WERI-Rb-1 (cell line): ENCODE measurements around the gene PRPF6.

ENCODE experiments used
- DNase-seq: peaks from one replicate; pipeline ENCODE4 v3.0.0-alpha.2; 2020
- H3K27ac ChIP-seq: fragments of 250-450 bp; sonication (Bioruptor Pico); 2 replicates; pipeline ENCODE4 v1.5.1; 2020; ENCODE audit warnings: mild to moderate bottlenecking, moderate library complexity
- H3K27me3 ChIP-seq: fragments of 250-450 bp; sonication (Bioruptor Pico); 2 replicates; pipeline ENCODE4 v1.5.1; 2021; ENCODE audit warnings: mild to moderate bottlenecking, low read depth, moderate library complexity; ENCODE audit not compliant: insufficient read depth, severe bottlenecking
- H3K36me3 ChIP-seq: fragments of 250-450 bp; sonication (Bioruptor Pico); 2 replicates; pipeline ENCODE4 v1.5.1; 2020; ENCODE audit warnings: mild to moderate bottlenecking, moderate library complexity
- H3K4me3 ChIP-seq: 2 replicates; pipeline ENCODE4 v1.5.1; 2011; ENCODE audit warnings: low read depth, mild to moderate bottlenecking, control low read depth, low read length
- H3K9me3 ChIP-seq: fragments of 250-450 bp; sonication (Bioruptor Pico); 2 replicates; pipeline ENCODE4 v1.5.1; 2021; ENCODE audit warnings: mild to moderate bottlenecking, moderate library complexity; ENCODE audit not compliant: severe bottlenecking
- TF ChIP-seq, protein P1 (sequence below): IDR thresholded peaks from 2 replicates; pipeline ENCODE4 v1.5.1; 2011; ENCODE audit warnings: low read depth, mild to moderate bottlenecking, control low read depth, inconsistent platforms, low read length

The PRPF6 gene

DNA sequence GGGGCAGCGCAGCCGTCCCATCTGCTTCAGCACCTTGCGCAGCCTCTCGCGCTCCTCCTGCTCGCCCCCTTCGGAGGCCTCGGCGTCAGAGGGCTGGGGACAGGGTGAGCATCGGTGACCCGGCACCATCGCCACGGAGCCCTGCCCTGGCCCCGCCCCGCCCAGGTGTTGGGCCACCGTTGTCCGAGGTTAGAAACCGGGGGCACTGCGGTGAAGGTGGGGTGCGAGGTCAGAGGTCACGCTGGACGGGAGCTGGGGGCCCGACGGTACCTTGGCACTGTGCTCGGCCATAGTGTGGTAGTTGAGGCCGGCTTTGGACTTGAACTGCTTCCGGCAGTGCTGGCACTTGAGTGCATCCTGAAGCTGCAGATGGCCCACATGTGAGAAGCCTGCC is 17.6 kb upstream of the PRPF6 start:
- no peaks in the 10 kb centered on the region for H3K9me3 ChIP-seq
- no peak overlapping the region for H3K4me3 ChIP-seq
- peaks cover 15% of the 10 kb centered on the region for H3K36me3 ChIP-seq
- H3K27me3 ChIP-seq = no peaks in the 10 kb centered on the region
- no peak for DNase-seq
- no peak overlapping the region for H3K27ac ChIP-seq
- TF ChIP-seq, protein P1, sequence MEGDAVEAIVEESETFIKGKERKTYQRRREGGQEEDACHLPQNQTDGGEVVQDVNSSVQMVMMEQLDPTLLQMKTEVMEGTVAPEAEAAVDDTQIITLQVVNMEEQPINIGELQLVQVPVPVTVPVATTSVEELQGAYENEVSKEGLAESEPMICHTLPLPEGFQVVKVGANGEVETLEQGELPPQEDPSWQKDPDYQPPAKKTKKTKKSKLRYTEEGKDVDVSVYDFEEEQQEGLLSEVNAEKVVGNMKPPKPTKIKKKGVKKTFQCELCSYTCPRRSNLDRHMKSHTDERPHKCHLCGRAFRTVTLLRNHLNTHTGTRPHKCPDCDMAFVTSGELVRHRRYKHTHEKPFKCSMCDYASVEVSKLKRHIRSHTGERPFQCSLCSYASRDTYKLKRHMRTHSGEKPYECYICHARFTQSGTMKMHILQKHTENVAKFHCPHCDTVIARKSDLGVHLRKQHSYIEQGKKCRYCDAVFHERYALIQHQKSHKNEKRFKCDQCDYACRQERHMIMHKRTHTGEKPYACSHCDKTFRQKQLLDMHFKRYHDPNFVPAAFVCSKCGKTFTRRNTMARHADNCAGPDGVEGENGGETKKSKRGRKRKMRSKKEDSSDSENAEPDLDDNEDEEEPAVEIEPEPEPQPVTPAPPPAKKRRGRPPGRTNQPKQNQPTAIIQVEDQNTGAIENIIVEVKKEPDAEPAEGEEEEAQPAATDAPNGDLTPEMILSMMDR = no peak

DNA sequence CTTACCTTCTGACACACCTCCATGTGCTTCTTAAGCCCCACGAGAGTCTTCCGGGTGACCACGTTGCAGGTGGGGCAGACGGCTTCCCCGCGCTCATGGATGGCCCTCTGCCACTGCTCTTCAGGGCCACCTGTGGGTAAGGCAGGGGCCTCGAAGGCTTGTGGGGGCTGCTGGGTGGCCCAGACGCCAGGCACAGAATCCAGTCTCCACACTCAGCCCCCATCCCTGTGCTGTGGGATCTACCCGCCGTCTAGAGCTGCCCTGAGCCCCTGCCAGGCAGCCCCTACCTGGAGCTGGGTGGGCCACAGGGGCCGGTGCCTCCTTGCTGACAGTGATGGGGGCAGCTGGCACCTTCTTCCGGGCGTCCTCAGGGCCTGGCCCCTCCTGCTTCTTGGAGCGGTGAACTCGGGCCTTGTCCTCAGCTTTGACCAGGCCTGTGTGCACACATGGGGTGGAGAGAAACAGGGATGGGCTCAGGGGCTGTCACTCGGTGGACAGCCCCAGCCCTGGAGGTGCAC is 17.1 kb upstream of the PRPF6 start:
- Histone ChIP-seq H3K9me3 (no peaks in the 10 kb centered on the region), H3K27me3 (no peaks in the 10 kb centered on the region), H3K4me3 (no peak overlapping the region), H3K27ac (no peak overlapping the region), H3K36me3 (peaks cover 15% of the 10 kb centered on the region)
- no peak for DNase-seq
- TF ChIP-seq, protein P1 = no peak

DNA sequence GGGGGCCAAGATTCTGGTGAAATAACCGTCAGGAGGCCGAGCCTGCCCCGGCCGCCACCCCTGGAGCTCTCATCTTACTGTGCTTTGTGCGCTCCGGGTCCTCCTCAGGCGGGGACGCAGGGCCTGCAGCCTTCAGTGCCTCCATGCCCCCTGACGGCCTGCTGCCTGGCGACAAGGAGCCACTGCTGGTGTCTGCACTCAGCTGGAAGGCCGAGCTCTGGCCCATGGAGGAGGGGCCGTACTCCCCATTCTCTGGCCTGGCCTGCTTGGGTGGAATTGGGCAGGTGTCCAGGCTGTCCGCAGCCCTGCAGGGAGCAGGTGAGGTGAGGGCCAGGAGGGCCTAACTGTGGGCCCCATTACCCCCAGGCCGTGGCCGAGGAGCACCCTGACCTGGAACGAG is 16.5 kb upstream of the PRPF6 start:
- peaks cover 14% of the 10 kb centered on the region for H3K36me3 ChIP-seq
- no peaks in the 10 kb centered on the region for H3K27me3 ChIP-seq
- TF ChIP-seq, protein P1 = no peak
- H3K27ac ChIP-seq = no peak overlapping the region
- no peaks in the 10 kb centered on the region for H3K9me3 ChIP-seq
- no peak for DNase-seq
- no peak overlapping the region for H3K4me3 ChIP-seq

DNA sequence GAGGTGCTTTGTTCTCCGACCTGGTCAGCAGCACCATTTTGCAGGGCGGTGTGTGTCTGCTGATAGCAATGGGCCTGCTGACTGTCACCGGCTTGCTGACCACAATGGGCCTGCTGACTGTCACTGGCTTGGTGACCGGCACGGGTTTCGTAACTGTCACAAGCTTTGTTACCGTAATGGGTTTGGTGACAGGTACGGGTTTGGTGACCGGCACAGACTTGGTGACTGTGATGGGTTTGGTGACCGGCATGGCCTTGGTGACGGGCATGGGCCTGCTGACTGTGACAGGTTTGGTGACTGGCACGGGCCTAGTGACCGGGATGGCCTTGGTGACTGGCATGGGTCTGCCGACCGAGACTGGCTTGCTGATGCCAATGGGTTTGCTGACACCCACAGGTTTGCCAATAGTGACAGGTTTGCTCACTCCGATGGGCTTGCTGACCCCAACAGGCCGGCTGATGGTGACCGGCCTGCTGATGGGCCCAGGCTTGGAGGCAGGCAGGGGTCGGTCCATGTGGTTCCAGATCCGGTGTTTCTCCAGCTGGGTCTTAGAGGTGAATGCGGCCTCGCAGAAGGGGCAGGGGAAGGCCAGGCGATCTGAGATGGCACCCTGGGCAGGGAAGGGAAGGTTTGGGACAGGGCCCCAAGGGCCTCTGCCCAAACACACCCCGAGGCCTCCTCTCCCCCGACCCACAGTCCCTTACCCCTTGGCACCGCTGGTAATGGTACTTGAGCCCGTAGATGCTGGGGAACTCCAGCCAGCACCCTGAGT is 14.6 kb upstream of the PRPF6 start:
- Histone ChIP-seq H3K36me3 (peaks cover 12% of the 10 kb centered on the region), H3K9me3 (no peaks in the 10 kb centered on the region), H3K4me3 (no peak overlapping the region), H3K27ac (no peak overlapping the region), H3K27me3 (no peaks in the 10 kb centered on the region)
- DNase-seq = no peak
- TF ChIP-seq, protein P1 = no peak

DNA sequence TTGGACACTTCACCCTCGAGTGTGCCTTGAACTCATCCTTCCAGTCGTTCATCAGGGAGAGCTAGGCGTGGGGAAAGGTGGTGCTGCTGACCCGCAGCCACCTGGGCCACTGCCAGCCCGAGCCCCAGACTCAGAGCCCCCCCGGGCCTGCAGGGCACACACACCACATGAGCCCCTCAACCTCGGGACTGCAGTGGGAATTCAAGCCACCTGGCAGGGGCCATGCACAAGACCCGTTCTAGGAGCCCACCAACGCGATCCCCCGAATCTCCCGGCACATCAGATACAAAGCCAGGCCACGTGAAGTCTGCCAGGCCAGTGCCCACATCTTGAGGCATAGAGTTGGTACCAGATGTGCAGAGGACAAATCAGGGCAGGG is 14.0 kb upstream of the PRPF6 start:
- peaks cover 12% of the 10 kb centered on the region for H3K36me3 ChIP-seq
- no peak overlapping the region for H3K27ac ChIP-seq
- DNase-seq = no peak
- TF ChIP-seq, protein P1 = no peak
- H3K4me3 ChIP-seq = no peak overlapping the region
- no peaks in the 10 kb centered on the region for H3K9me3 ChIP-seq
- H3K27me3 ChIP-seq = no peaks in the 10 kb centered on the region
